Measurements from ENCODE around the gene CLDND2.
"Not testable (repeated sequence)": the region's sequence is repeated elsewhere in the genome, so short reads cannot be mapped to it uniquely, and the experiment has no call there.

DNA sequence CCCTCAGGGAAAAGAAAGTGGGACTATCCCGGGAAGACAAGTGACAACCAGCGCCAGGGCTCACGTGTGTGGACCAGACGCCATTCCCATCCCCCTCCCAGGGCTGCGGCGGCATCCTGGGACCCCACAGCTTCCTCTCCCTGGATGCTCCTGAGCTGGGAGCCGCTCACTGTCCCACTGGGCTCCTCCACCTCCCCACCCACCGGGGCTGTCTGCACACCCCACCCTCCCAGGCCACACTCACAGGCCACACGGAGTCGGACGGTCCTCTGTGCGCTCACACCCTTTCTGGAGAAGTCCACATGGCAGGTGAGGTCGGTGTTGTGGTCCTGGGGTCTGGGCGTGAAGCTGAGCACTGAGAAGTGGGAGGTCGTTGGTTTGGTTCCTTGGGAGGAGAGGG lies 47.6 kb upstream of the CLDND2 start:
- TF ChIP-seq, protein P1, sequence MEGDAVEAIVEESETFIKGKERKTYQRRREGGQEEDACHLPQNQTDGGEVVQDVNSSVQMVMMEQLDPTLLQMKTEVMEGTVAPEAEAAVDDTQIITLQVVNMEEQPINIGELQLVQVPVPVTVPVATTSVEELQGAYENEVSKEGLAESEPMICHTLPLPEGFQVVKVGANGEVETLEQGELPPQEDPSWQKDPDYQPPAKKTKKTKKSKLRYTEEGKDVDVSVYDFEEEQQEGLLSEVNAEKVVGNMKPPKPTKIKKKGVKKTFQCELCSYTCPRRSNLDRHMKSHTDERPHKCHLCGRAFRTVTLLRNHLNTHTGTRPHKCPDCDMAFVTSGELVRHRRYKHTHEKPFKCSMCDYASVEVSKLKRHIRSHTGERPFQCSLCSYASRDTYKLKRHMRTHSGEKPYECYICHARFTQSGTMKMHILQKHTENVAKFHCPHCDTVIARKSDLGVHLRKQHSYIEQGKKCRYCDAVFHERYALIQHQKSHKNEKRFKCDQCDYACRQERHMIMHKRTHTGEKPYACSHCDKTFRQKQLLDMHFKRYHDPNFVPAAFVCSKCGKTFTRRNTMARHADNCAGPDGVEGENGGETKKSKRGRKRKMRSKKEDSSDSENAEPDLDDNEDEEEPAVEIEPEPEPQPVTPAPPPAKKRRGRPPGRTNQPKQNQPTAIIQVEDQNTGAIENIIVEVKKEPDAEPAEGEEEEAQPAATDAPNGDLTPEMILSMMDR (IDR thresholded peaks at IDR 0.05) = not testable (repeated sequence)
- not testable (repeated sequence) for TF ChIP-seq POLR2AphosphoS5 (IDR thresholded peaks at IDR 0.05); EP300 (IDR thresholded peaks at IDR 0.05; ENCODE audit: low read depth)

Data from transverse colon (tissue), 4 donors.